OCI-LY7 (cell line): ENCODE measurements around the gene RAPGEF3. TPM values are rescaled to one million over a fixed set of nuclear protein-coding genes. Genes with fewer than 3 reads are reported as not detected.

ENCODE experiments used
- BruUV-seq: library from RNA; stranded (reverse); fragments of 400-500 nt; replicated peaks from 2 replicates; lab custom pipeline; 2021; lab: Mats Ljungman, UMichigan
- CTCF ChIA-PET: fragments of 300-600 bp; sonication (Branson Sonifier 250); formaldehyde crosslinking; loops from one replicate; lab custom pipeline; 2022; ENCODE audit warnings: antibody characterized with exemption; ENCODE audit not compliant: unreplicated experiment; lab: Charles Lee
- POLR2A ChIA-PET: fragments of 300-600 bp; sonication (Branson Sonifier 250); formaldehyde crosslinking; loops from one replicate; lab custom pipeline; 2022; ENCODE audit warnings: antibody characterized with exemption; lab: Charles Lee
- DNase-seq: peaks from one replicate; pipeline ENCODE4 v3.0.0-alpha.2; 2015; ENCODE audit warnings: low spot score
- H2AFZ ChIP-seq: fragments of 200-600 bp; sonication (generic), shearing (Covaris generic); 2 replicates; pipeline ENCODE4 v1.6.1; 2014; ENCODE audit warnings: mild to moderate bottlenecking, antibody characterized with exemption, low read length, moderate library complexity
- H3K27ac ChIP-seq: fragments of 200-600 bp; sonication (generic); 2 replicates; pipeline ENCODE4 v1.5.1; 2014; ENCODE audit warnings: mixed run types, low read depth, mild to moderate bottlenecking, moderate library complexity, low read length, inconsistent platforms; ENCODE audit not compliant: poor library complexity, severe bottlenecking
- H3K36me3 ChIP-seq: fragments of 200-600 bp; sonication (generic); 2 replicates; pipeline ENCODE4 v1.6.1; 2014; ENCODE audit warnings: mild to moderate bottlenecking, antibody characterized with exemption, low read length, moderate library complexity, mixed read lengths; ENCODE audit not compliant: insufficient read depth
- H3K4me1 ChIP-seq: fragments of 200-600 bp; sonication (generic); 2 replicates; pipeline ENCODE4 v1.5.1; 2014; ENCODE audit warnings: mild to moderate bottlenecking, low read length; ENCODE audit not compliant: insufficient read depth, poor library complexity, severe bottlenecking
- H3K4me2 ChIP-seq: fragments of 200-600 bp; sonication (generic); 2 replicates; pipeline ENCODE4 v1.6.1; 2014; ENCODE audit warnings: mild to moderate bottlenecking, low read length
- H3K4me3 ChIP-seq: fragments of 200-600 bp; sonication (generic); 2 replicates; pipeline ENCODE4 v1.5.1; 2014; ENCODE audit warnings: mild to moderate bottlenecking, low read depth, low read length; ENCODE audit not compliant: poor library complexity, severe bottlenecking
- H3K79me2 ChIP-seq: fragments of 200-600 bp; sonication (generic); 2 replicates; pipeline ENCODE4 v1.6.1; 2016; ENCODE audit warnings: low read depth, mild to moderate bottlenecking, low read length, moderate library complexity, mixed read lengths; ENCODE audit not compliant: insufficient read depth
- H3K9me2 ChIP-seq: fragments of 200-600 bp; sonication (generic); 2 replicates; pipeline ENCODE4 v1.6.1; 2016; ENCODE audit warnings: mild to moderate bottlenecking, low read length, mixed read lengths; ENCODE audit not compliant: insufficient read depth
- H3K9me3 ChIP-seq: fragments of 200-600 bp; sonication (generic); 2 replicates; pipeline ENCODE4 v1.6.1; 2014; ENCODE audit warnings: mild to moderate bottlenecking, mixed run types, low read length, mixed read lengths
- H4K20me1 ChIP-seq: fragments of 200-600 bp; sonication (generic); 2 replicates; pipeline ENCODE4 v1.6.1; 2014; ENCODE audit warnings: mild to moderate bottlenecking, antibody characterized with exemption, low read length, moderate library complexity, mixed read lengths; ENCODE audit not compliant: insufficient read depth
- CTCF ChIP-seq: fragments of 200-600 bp; sonication (generic); conservative IDR thresholded peaks from 2 replicates; pipeline ENCODE4 v1.5.1; 2014; ENCODE audit warnings: mild to moderate bottlenecking, antibody characterized with exemption, low read length, moderate library complexity, mixed read lengths
- EZH2phosphoT487 ChIP-seq: fragments of 200-600 bp; sonication (generic); IDR thresholded peaks from 2 replicates; pipeline ENCODE4 v1.6.1; 2018; ENCODE audit warnings: low read depth, borderline replicate concordance, mild to moderate bottlenecking, mixed run types, antibody characterized with exemption, low read length, moderate library complexity, mixed read lengths
- intact Hi-C: fragments of 100-400 bp; cut with micrococcal nuclease; formaldehyde crosslinking; loops from one replicate; pipeline ENCODE4 v1.10.0; 2022; ENCODE audit not compliant: unreplicated experiment
- total RNA-seq, 2 experiments: library from RNA; depleted of rRNA in 1 of 2; stranded (reverse); fragments of >200 nt in 1 of 2; shearing (Covaris generic) in 1 of 2; gene quantifications; 2 replicates each; pipeline ENCODE4 v1.2.3, GENCODE V29; 2014 to 2022

RAPGEF3 gene
- total RNA-seq, 2 experiments from 2014 or later = 0.69 to 4.7 TPM

GRCh38 chr12:47714826-47715386 lies 43.8 kb downstream of the RAPGEF3 start:
- ChIA-PET POLR2A (interaction anchor here (0.7 to 1.3 kb wide), 3 partner anchors 25 to 297 kb away, joined by 3 to 4 read pairs (median 3); no protein-coding TSS in a partner anchor), CTCF (interaction anchor here (2.5 to 2.6 kb wide), 2 partner anchors 27 to 52 kb away, joined by 8 to 15 read pairs; no protein-coding TSS in a partner anchor)
- Histone ChIP-seq H3K79me2 (no peaks in the 10 kb centered on the region), H3K4me1 (peaks cover 25% of the 10 kb centered on the region), H3K9me3 (no peaks in the 10 kb centered on the region), H3K27ac (no peak overlapping the region), H2AFZ (no peak overlapping the region), H3K4me2 (no peak overlapping the region), H3K36me3 (no peaks in the 10 kb centered on the region), H3K4me3 (no peak overlapping the region), H4K20me1 (no peaks in the 10 kb centered on the region), H3K9me2 (no peaks in the 10 kb centered on the region)
- BruUV-seq = no TSS peak
- intact Hi-C loops = loop anchor here (1.0 kb wide), 4 partner anchors 25 to 123 kb away; no protein-coding TSS in a partner anchor
- no peak for DNase-seq
- TF ChIP-seq EZH2phosphoT487 = no peak

- TF ChIP-seq EZH2phosphoT487 (no peak), CTCF (no peak)
- no peak overlapping the region for H3K27ac ChIP-seq
- no peak for DNase-seq
- peaks cover 14% of the 10 kb centered on the region; the same call in 1 of the 2 replicates for H3K79me2 ChIP-seq
- no peak overlapping the region for H3K4me2 ChIP-seq
- H3K9me2 ChIP-seq = no peaks in the 10 kb centered on the region
- no peak overlapping the region for H2AFZ ChIP-seq
- no peaks in the 10 kb centered on the region for H3K9me3 ChIP-seq
- POLR2A ChIA-PET = no interaction called here
- H3K36me3 ChIP-seq = no peaks in the 10 kb centered on the region
- H3K4me3 ChIP-seq = no peak overlapping the region
- BruUV-seq = no TSS peak
- CTCF ChIA-PET = no interaction called here
- intact Hi-C loops = no loop called here
- peaks cover 44% of the 10 kb centered on the region for H3K4me1 ChIP-seq
- no peaks in the 10 kb centered on the region for H4K20me1 ChIP-seq
Observed at GRCh38 chr12:47712171-47712570, 46.5 kb downstream of the RAPGEF3 start.

- POLR2A ChIA-PET = no interaction called here
- no peak for TF ChIP-seq CTCF
- Histone ChIP-seq H3K36me3 (no peaks in the 10 kb centered on the region), H2AFZ (no peak overlapping the region), H3K4me3 (no peak overlapping the region), H3K27ac (no peak overlapping the region), H3K4me1 (peaks cover 42% of the 10 kb centered on the region), H3K79me2 (peaks cover 21% of the 10 kb centered on the region), H4K20me1 (no peaks in the 10 kb centered on the region), H3K9me3 (no peaks in the 10 kb centered on the region), H3K4me2 (no peak overlapping the region), H3K9me2 (no peaks in the 10 kb centered on the region)
- CTCF ChIA-PET = no interaction called here
- DNase-seq = no peak
- intact Hi-C loops = no loop called here
- BruUV-seq = no TSS peak
Observed at GRCh38 chr12:47711448-47711847, 47.2 kb downstream of the RAPGEF3 start.
